ENCODE data around the gene ROBO1.

GRCh38 chr3:78858174-78858573, 909.6 kb downstream of the ROBO1 start:
- TF ChIP-seq, protein P1, sequence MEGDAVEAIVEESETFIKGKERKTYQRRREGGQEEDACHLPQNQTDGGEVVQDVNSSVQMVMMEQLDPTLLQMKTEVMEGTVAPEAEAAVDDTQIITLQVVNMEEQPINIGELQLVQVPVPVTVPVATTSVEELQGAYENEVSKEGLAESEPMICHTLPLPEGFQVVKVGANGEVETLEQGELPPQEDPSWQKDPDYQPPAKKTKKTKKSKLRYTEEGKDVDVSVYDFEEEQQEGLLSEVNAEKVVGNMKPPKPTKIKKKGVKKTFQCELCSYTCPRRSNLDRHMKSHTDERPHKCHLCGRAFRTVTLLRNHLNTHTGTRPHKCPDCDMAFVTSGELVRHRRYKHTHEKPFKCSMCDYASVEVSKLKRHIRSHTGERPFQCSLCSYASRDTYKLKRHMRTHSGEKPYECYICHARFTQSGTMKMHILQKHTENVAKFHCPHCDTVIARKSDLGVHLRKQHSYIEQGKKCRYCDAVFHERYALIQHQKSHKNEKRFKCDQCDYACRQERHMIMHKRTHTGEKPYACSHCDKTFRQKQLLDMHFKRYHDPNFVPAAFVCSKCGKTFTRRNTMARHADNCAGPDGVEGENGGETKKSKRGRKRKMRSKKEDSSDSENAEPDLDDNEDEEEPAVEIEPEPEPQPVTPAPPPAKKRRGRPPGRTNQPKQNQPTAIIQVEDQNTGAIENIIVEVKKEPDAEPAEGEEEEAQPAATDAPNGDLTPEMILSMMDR (conservative IDR thresholded peaks at IDR 0.05): no peak
- TF ChIP-seq ZFX (IDR thresholded peaks at IDR 0.05): no peak
